ENCODE results near the gene PIGZ. TPM values are rescaled to one million over a fixed set of nuclear protein-coding genes. Genes with fewer than 3 reads are reported as not detected.

PIGZ gene
- total RNA-seq, 1 donor from 2014 or later = 0.88 TPM

GRCh38 chr3:196965804-196966173, 2.8 kb downstream of the PIGZ start:
- TF ChIP-seq, protein P1, sequence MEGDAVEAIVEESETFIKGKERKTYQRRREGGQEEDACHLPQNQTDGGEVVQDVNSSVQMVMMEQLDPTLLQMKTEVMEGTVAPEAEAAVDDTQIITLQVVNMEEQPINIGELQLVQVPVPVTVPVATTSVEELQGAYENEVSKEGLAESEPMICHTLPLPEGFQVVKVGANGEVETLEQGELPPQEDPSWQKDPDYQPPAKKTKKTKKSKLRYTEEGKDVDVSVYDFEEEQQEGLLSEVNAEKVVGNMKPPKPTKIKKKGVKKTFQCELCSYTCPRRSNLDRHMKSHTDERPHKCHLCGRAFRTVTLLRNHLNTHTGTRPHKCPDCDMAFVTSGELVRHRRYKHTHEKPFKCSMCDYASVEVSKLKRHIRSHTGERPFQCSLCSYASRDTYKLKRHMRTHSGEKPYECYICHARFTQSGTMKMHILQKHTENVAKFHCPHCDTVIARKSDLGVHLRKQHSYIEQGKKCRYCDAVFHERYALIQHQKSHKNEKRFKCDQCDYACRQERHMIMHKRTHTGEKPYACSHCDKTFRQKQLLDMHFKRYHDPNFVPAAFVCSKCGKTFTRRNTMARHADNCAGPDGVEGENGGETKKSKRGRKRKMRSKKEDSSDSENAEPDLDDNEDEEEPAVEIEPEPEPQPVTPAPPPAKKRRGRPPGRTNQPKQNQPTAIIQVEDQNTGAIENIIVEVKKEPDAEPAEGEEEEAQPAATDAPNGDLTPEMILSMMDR (IDR thresholded peaks at IDR 0.05; ENCODE audit: insufficient read depth, low read length, poor library complexity, severe bottlenecking) = no peak
- DNase-seq (ENCODE audit: low read depth) = no peak
- H3K36me3 ChIP-seq (ENCODE audit: control insufficient read depth, insufficient read depth, low read length) = no peaks in the 10 kb centered on the region
- no peak overlapping the region for H3K4me3 ChIP-seq (ENCODE audit: low read depth, low read length)
- H3K27me3 ChIP-seq (ENCODE audit: control insufficient read depth, insufficient read depth, low read length) = peaks cover 29% of the 10 kb centered on the region

DNA sequence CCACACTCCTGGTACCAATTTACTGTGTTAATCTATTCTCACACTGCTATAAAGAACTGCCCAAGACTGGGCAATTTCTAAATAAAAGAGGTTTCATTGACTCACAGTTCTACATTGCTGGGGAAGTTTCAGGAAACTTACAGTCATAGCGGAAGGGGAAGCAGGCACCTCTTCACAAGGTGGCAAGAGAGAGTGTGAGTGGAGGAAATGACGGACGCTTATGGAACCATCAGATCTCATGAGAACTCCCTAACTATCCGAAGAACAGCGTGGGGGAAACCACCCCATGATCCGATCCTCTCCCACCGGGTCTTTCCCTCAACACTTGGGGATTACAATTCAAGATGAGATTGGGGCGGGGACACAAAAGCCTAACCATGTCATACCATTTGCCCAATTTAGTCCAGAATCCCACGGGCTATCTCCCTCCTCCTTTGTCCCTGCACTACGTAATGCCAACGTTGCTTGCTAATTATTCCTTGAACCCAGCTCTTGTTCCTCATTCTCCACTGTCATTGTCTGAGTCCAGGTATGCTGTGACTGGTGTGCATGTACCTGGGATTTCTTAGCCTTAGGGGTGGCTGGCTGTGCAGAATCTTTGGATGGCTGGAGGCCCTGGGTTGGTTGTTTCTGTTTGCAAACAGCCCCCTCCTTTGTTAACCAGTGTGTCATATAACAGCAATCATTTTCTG, 3.4 kb downstream of the PIGZ start:
- peaks cover 25% of the 10 kb centered on the region for H3K27me3 ChIP-seq (ENCODE audit: control insufficient read depth, insufficient read depth, low read length)
- no peaks in the 10 kb centered on the region for H3K36me3 ChIP-seq (ENCODE audit: control insufficient read depth, insufficient read depth, low read length)
- no peak overlapping the region for H3K4me3 ChIP-seq (ENCODE audit: low read depth, low read length)
- no peak for DNase-seq (ENCODE audit: low read depth)
- TF ChIP-seq, protein P1 (IDR thresholded peaks at IDR 0.05; ENCODE audit: insufficient read depth, low read length, poor library complexity, severe bottlenecking) = no peak

- Histone ChIP-seq H3K27me3 (ENCODE audit: control insufficient read depth, insufficient read depth, low read length) (peaks cover 23% of the 10 kb centered on the region), H3K4me3 (ENCODE audit: low read depth, low read length) (no peak overlapping the region), H3K36me3 (ENCODE audit: control insufficient read depth, insufficient read depth, low read length) (no peaks in the 10 kb centered on the region)
- TF ChIP-seq, protein P1 (IDR thresholded peaks at IDR 0.05; ENCODE audit: insufficient read depth, low read length, poor library complexity, severe bottlenecking) = no peak
- DNase-seq (ENCODE audit: low read depth) = no peak
Measured at GRCh38 chr3:196963631-196963953, 5.0 kb downstream of the PIGZ start.

GRCh38 chr3:196962930-196963630, 5.6 kb downstream of the PIGZ start:
- H3K27me3 ChIP-seq (ENCODE audit: control insufficient read depth, insufficient read depth, low read length) = peaks cover 20% of the 10 kb centered on the region
- DNase-seq (ENCODE audit: low read depth) = no peak
- no peak overlapping the region for H3K4me3 ChIP-seq (ENCODE audit: low read depth, low read length)
- TF ChIP-seq, protein P1 (IDR thresholded peaks at IDR 0.05; ENCODE audit: insufficient read depth, low read length, poor library complexity, severe bottlenecking) = no peak
- H3K36me3 ChIP-seq (ENCODE audit: control insufficient read depth, insufficient read depth, low read length) = no peaks in the 10 kb centered on the region

DNA sequence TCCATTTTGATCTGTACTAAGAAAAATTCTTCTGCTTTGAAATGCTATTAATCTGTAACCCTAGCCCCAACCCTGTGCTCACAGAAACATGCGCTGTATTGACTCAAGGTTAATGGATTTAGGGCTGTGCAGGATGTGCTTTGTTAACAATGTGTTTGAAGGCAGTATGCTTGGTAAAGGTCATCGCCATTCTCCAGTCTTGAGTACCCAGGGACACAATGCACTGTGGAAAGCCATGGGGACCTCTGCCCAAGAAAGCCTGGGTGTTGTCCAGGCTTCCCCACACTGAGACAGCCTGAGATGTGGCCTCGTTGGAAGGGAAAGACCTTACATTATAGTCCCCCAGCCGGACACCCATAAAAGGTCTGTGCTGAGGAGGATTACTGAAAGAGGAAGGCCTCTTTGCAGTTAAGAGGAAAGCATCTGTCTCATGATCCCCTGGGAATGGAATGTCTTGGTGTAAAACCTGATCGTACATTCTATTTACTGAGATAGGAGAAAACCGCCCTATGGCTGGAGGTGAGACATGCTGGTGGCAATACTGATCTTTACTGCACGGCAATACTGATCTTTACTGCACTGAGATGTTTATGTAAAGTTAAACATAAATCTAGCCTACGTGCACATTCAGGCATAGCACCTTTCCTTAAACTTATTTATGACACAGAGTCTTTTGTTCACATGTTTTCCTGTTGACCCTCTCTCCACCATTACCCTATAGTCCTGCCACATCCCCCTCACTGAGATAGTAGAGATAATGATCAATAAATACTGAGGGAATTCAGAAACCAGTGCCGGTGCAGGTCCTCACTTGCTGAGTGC, 6.3 kb downstream of the PIGZ start:
- no peak for DNase-seq (ENCODE audit: low read depth)
- Histone ChIP-seq H3K36me3 (ENCODE audit: control insufficient read depth, insufficient read depth, low read length) (no peaks in the 10 kb centered on the region), H3K27me3 (ENCODE audit: control insufficient read depth, insufficient read depth, low read length) (peaks cover 12% of the 10 kb centered on the region), H3K4me3 (ENCODE audit: low read depth, low read length) (no peak overlapping the region)
- TF ChIP-seq, protein P1 (IDR thresholded peaks at IDR 0.05; ENCODE audit: insufficient read depth, low read length, poor library complexity, severe bottlenecking) = no peak
